Small intestine (tissue), 7 donors: ENCODE results near the gene SH3RF3. TPM values are rescaled to one million over a fixed set of nuclear protein-coding genes. Genes with fewer than 3 reads are reported as not detected.

Experiments
- DNase-seq, 2 donors: peaks; one replicate each; pipeline versions ENCODE4 v3.0.0 to v3.0.0-alpha.2; 2013
- FAIRE-seq: peaks from 2 replicates; lab custom pipeline; 2012; peaks lifted over from hg19 to GRCh38; lab: Jason Lieb, UNC
- H3K27ac ChIP-seq, 3 donors: one replicate each; pipeline ENCODE4 v1.5.1; 2013; ENCODE audit warnings: low read length in 2 of 3, mild to moderate bottlenecking in 2 of 3, control low read depth in 1 of 3, inconsistent platforms in 1 of 3, low read depth in 1 of 3, moderate library complexity in 1 of 3
- H3K27me3 ChIP-seq, 3 donors: one replicate each; pipeline ENCODE4 v1.6.1; 2013; ENCODE audit warnings: low read length in 3 of 3, inconsistent platforms in 1 of 3; ENCODE audit not compliant: control insufficient read depth in 3 of 3, insufficient read depth in 3 of 3
- H3K36me3 ChIP-seq, 3 donors: one replicate each; pipeline ENCODE4 v1.6.1; 2013; ENCODE audit warnings: low read length in 3 of 3, inconsistent platforms in 1 of 3, low read depth in 1 of 3, mild to moderate bottlenecking in 1 of 3, moderate library complexity in 1 of 3; ENCODE audit not compliant: control insufficient read depth in 3 of 3, insufficient read depth in 2 of 3
- H3K4me1 ChIP-seq, 3 donors: one replicate each; pipeline ENCODE4 v1.6.1; 2013; ENCODE audit warnings: low read length in 2 of 3, inconsistent platforms in 1 of 3, low read depth in 1 of 3, mild to moderate bottlenecking in 1 of 3, moderate library complexity in 1 of 3; ENCODE audit not compliant: control insufficient read depth in 3 of 3, insufficient read depth in 2 of 3
- H3K4me3 ChIP-seq, 3 donors: one replicate each; pipeline ENCODE4 v1.5.1; 2013; ENCODE audit warnings: low read length in 3 of 3, control low read depth in 1 of 3, inconsistent platforms in 1 of 3, low read depth in 1 of 3, mild to moderate bottlenecking in 1 of 3, moderate library complexity in 1 of 3
- H3K9me3 ChIP-seq, 2 donors: one replicate each; pipeline ENCODE4 v1.6.1; 2013; ENCODE audit warnings: low read depth in 1 of 2, low read length in 1 of 2; ENCODE audit not compliant: control insufficient read depth in 2 of 2, insufficient read depth in 1 of 2
- WGBS, 3 donors: extraction: QIAGEN DNeasy Blood & Tissue Kit; methylation state at CpG; one replicate each; pipeline ENCODE4 v1.1.7; 2013; 5-methylcytosine and 5-hydroxymethylcytosine counted together
- polyA plus RNA-seq, 4 donors: library from polyadenylated mRNA; stranded (reverse) in 3 of 4; unstranded in 1 of 4; fragments of 200-250 nt in 3 of 4; fragments of 120-200 nt in 1 of 4; gene quantifications; one replicate each; pipeline versions ENCODE4 v1.2.1 to v1.2.3, GENCODE V29; 2013
- donor health status: healthy with polysubstance abuse.
- donor health status: control.
- donor health status: control.
- donor health status: Bipolar disorder and iron deficiency.
- donor health status: healthy.

The SH3RF3 gene
- polyA plus RNA-seq, 4 donors, result 0.22 to 3.9 (median 1.2) TPM

DNA sequence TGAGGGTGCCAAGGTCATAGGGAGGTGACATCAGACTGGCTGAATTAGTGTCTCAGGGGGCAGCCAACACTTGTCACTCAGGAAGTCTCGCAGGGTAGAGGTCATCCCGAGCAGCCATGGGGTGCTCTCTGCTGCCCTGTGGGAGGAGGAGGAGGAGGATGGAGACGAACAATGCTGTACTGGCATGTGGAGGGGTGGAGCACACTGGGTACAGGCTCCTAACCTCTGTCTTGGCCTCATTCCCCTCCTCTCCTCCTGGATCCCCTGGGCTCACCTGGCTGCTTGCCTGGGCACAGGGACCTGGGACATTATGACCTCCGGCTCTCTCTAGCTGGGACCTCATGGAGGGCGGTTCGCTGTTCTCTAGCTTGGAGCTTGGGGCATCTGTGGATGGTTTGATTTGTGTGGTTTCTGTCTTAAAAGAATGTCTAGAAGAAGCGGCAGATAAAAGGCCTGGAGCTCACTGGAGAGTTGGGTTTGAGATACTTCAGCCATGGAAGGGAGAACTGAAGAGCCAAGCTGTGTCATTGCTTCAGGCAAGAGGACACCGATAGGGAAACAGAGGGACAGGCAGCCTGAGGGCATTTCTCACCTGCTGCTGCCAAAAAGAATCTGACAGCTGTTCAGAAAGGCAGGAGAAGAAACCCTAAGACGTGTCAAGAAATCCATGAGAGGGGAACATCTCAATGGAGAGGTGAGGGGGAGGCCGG lies 351.6 kb downstream of the SH3RF3 start:
- 37 to 68% (median 44%) methylated on average over 10 of the region's 10 CpGs for WGBS, 3 donors
- Histone ChIP-seq H3K36me3 (no peaks in the 10 kb centered on the region), H3K27me3 (peaks cover 0 to 3% (median 0%) of the 10 kb centered on the region in 3 donors), H3K4me1 (no peaks in the 10 kb centered on the region), H3K27ac (no peak overlapping the region), H3K9me3 (no peaks in the 10 kb centered on the region), H3K4me3 (no peak overlapping the region)
- no peak for FAIRE-seq
- DNase-seq, result no peak

- peaks cover 0 to 3% (median 0%) of the 10 kb centered on the region in 3 donors for H3K27me3 ChIP-seq
- FAIRE-seq (no peak), DNase-seq (peak; percentile 35 to 43)
- 17 to 59% (median 26%) methylated on average over 9 of the region's 9 CpGs for WGBS, 3 donors
- H3K27ac ChIP-seq, result no peak overlapping the region
- H3K36me3 ChIP-seq, result no peaks in the 10 kb centered on the region
- H3K4me1 ChIP-seq, result no peaks in the 10 kb centered on the region
- no peaks in the 10 kb centered on the region for H3K9me3 ChIP-seq
- no peak overlapping the region for H3K4me3 ChIP-seq
Measured at GRCh38 chr2:109481196-109481555, 352.2 kb downstream of the SH3RF3 start.

- Histone ChIP-seq H3K4me1 (no peaks in the 10 kb centered on the region), H3K27me3 (peaks cover 0 to 3% (median 0%) of the 10 kb centered on the region in 3 donors), H3K4me3 (no peak overlapping the region), H3K27ac (no peak overlapping the region), H3K9me3 (no peaks in the 10 kb centered on the region), H3K36me3 (no peaks in the 10 kb centered on the region)
- WGBS, 3 donors, result 70 to 82% (median 74%) methylated on average over 9 of the region's 9 CpGs
- FAIRE-seq, result no peak
- no peak for DNase-seq
Measured at GRCh38 chr2:109481599-109481998, 352.6 kb downstream of the SH3RF3 start.

- H3K4me1 ChIP-seq, result no peaks in the 10 kb centered on the region
- no peak for FAIRE-seq
- DNase-seq, result no peak
- H3K9me3 ChIP-seq, result no peaks in the 10 kb centered on the region
- WGBS, 3 donors, result 26 to 60% (median 42%) methylated on average over 15 of the region's 15 CpGs
- peaks cover 0 to 3% (median 0%) of the 10 kb centered on the region in 3 donors for H3K27me3 ChIP-seq
- H3K27ac ChIP-seq, result no peak overlapping the region
- H3K36me3 ChIP-seq, result no peaks in the 10 kb centered on the region
- H3K4me3 ChIP-seq, result no peak overlapping the region
Measured at GRCh38 chr2:109482361-109482861, 353.4 kb downstream of the SH3RF3 start.

- H3K4me1 ChIP-seq, result no peaks in the 10 kb centered on the region
- WGBS, 3 donors, result 72 to 87% (median 80%) methylated on average over 19 of the region's 19 CpGs
- peaks cover 0 to 3% (median 0%) of the 10 kb centered on the region in 3 donors for H3K27me3 ChIP-seq
- H3K36me3 ChIP-seq, result no peaks in the 10 kb centered on the region
- no peak overlapping the region for H3K4me3 ChIP-seq
- H3K9me3 ChIP-seq, result no peaks in the 10 kb centered on the region
- no peak overlapping the region for H3K27ac ChIP-seq
- no peak for FAIRE-seq
- DNase-seq, result no peak
Measured at GRCh38 chr2:109486711-109487535, 357.9 kb downstream of the SH3RF3 start.

DNA sequence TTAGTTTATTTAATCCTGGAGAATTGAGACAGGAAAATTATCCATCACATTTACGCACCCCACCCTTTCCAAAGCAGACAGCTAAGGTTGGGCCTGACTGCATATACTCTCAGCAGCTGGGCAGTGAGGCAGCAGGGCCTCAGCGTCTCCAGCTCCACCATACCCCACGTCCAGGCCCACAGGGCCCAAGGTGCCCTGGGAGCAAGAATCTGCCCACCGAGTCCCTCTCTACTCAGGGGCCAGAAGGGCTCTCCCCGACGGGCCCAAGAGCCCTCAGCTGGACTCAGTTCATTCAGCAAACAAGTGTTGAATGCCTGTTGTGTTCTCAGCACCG lies 358.5 kb downstream of the SH3RF3 start:
- no peak overlapping the region for H3K27ac ChIP-seq
- no peak for DNase-seq
- no peaks in the 10 kb centered on the region for H3K4me1 ChIP-seq
- no peaks in the 10 kb centered on the region for H3K36me3 ChIP-seq
- WGBS, 3 donors, result 77 to 91% (median 85%) methylated on average over 7 of the region's 7 CpGs
- H3K9me3 ChIP-seq, result peaks cover 0 to under 1% of the 10 kb centered on the region in 2 donors
- no peak for FAIRE-seq
- no peak overlapping the region for H3K4me3 ChIP-seq
- H3K27me3 ChIP-seq, result no peaks in the 10 kb centered on the region

DNA sequence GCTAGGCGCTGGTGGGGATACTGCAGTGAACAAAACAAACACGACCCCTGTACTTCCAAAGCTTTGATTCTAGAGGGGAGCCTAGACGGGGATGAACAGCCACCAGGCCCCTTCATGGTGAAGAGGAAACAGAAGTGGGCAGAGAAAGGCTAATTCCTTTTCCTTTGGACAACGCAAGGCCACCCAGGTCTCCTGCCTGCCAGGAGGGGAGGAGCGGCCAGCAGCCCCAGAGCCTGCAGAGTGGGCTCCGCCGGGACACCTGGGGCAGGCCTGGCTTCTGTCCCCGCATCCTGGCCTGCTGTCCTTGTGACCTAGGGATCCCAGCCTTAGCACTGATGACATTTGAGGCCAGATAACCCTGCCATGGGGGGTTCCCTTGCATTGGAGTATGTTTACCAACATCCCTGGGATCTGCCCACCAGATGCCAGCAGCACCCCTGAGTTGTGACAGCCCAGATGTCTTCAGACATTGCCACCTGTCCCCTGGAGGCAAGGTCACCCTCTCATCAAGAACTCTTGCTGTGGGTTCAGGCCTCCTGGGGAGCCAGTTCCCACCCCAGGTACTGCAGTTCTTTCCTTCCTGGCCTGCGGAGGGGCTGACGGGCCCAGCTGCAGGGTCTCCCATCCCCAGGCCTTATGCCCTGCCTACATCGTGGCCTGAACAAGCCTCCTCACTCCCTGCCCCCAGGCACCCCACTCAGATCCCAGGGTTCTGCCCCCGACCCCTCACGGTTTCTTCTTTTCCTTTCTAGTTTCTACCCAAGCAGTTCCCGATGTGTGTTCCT lies 359.1 kb downstream of the SH3RF3 start:
- H3K36me3 ChIP-seq, result no peaks in the 10 kb centered on the region
- no peak overlapping the region for H3K27ac ChIP-seq
- no peaks in the 10 kb centered on the region for H3K4me1 ChIP-seq
- H3K4me3 ChIP-seq, result no peak overlapping the region
- DNase-seq (no peak), FAIRE-seq (no peak)
- H3K27me3 ChIP-seq, result no peaks in the 10 kb centered on the region
- WGBS, 3 donors, result 90 to 94% (median 93%) methylated on average over 14 of the region's 14 CpGs
- H3K9me3 ChIP-seq, result peaks cover 0 to 3% of the 10 kb centered on the region in 2 donors

DNA sequence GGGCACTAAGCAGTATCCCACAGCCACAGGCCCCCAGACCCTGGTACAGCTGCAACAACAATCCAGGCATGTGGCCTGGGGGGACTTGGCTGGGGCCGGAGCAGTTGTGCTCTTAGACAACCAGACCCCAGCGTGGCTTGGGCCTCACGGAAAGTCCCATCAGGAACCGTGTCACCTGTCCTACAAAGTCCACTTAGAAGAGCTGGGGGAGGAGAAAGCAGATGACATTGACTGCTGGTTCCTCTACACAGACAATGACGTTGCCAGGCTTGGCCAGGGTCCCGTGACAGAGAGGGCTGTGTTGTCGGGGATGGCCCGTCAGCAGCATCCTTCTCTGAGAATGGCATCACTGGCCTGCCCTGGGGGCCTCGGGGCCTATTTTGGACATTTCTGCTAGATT lies 360.3 kb downstream of the SH3RF3 start:
- Histone ChIP-seq H3K9me3 (peaks cover 0 to 3% of the 10 kb centered on the region in 2 donors), H3K27ac (no peak overlapping the region), H3K4me3 (no peak overlapping the region), H3K36me3 (no peaks in the 10 kb centered on the region), H3K4me1 (peaks cover 0 to 2% (median 0%) of the 10 kb centered on the region in 3 donors), H3K27me3 (no peaks in the 10 kb centered on the region)
- WGBS, 3 donors, result 85 to 92% (median 87%) methylated on average over 9 of the region's 9 CpGs
- FAIRE-seq, result no peak
- no peak for DNase-seq
